Measurements from ENCODE around the gene BRD4.

Gene BRD4

GRCh38 chr19:15237759-15238638 is 94.3 kb downstream of the BRD4 start:
- no peak for DNase-seq (ENCODE audit: low spot score)
- TF ChIP-seq CTCF (IDR thresholded peaks at IDR 0.05; ENCODE audit: extremely low read depth, missing control alignments): no peak

- TF ChIP-seq CTCF (IDR thresholded peaks at IDR 0.05; ENCODE audit: extremely low read depth, missing control alignments): no peak
- no peak for DNase-seq (ENCODE audit: low spot score)
Measured at GRCh38 chr19:15236886-15237285, 95.5 kb downstream of the BRD4 start.

- no peak for DNase-seq (ENCODE audit: low spot score)
Measured at GRCh38 chr19:15235781-15236180, 96.6 kb downstream of the BRD4 start.

GRCh38 chr19:15234431-15235130 is 97.8 kb downstream of the BRD4 start:
- TF ChIP-seq CTCF (IDR thresholded peaks at IDR 0.05; ENCODE audit: extremely low read depth, missing control alignments): no peak
- DNase-seq (ENCODE audit: low spot score): no peak

More at GRCh38 chr19:15235781-15236180, 96.6 kb downstream of the BRD4 start:
- TF ChIP-seq CTCF (IDR thresholded peaks at IDR 0.05; ENCODE audit: extremely low read depth, missing control alignments): no peak

- no peak for TF ChIP-seq CTCF (IDR thresholded peaks at IDR 0.05; ENCODE audit: extremely low read depth, missing control alignments)
- DNase-seq (ENCODE audit: low spot score): no peak
Measured at GRCh38 chr19:15231271-15231670, 101.1 kb downstream of the BRD4 start.

- DNase-seq (ENCODE audit: low spot score): no peak
Measured at GRCh38 chr19:15227261-15227660, 105.1 kb downstream of the BRD4 start.

More at GRCh38 chr19:15227261-15227660, 105.1 kb downstream of the BRD4 start:
- TF ChIP-seq CTCF (IDR thresholded peaks at IDR 0.05; ENCODE audit: extremely low read depth, missing control alignments): no peak

Data from GM20000 (cell line).